Measurements from ENCODE around the gene CFDP1. TPM values are rescaled to one million over a fixed set of nuclear protein-coding genes. Genes with fewer than 3 reads are reported as not detected.

Gene CFDP1
- polyA plus RNA-seq, 2 of the 4 experiments (the other 2 are of a cell fraction): 70.2 to 72.8 TPM

- Histone ChIP-seq H3K4me2 (peak overlapping the region; percentile 87), H3K27ac (peak overlapping the region; percentile 97), H3K9me3 (no peaks in the 10 kb centered on the region), H3K4me1 (peaks cover 56% of the 10 kb centered on the region), H3K4me3 (peak overlapping the region; percentile 97)
- ATAC-seq (peak; percentile 4 to 17; a peak in 4 of 6 replicates), FAIRE-seq (no peak), DNase-seq (ENCODE audit: low read depth in 1 of 2, low spot score in 1 of 2) (no peak)
- WGBS (ENCODE audit: missing lambda C conversion rate): 8% methylated on average over 19 of the region's 74 CpGs
- no peak for TF ChIP-seq NR3C1 (IDR thresholded peaks at IDR 0.05)
- TF ChIP-seq PHF8 (IDR thresholded peaks at IDR 0.05; ENCODE audit: borderline replicate concordance, low read depth): no peak
- TF ChIP-seq USF2 (IDR thresholded peaks at IDR 0.05): no peak
- TF ChIP-seq HOXB13 (CRISPR knock-in tag; IDR thresholded peaks at IDR 0.05; ENCODE audit: low read depth): no peak
- TF ChIP-seq REST (IDR thresholded peaks at IDR 0.05): no peak
- no peak for TF ChIP-seq CBX2 (IDR thresholded peaks at IDR 0.05; ENCODE audit: borderline replicate concordance, low read depth)
- TF ChIP-seq EHMT2 (IDR thresholded peaks at IDR 0.05; ENCODE audit: low read depth): no peak
- no peak for TF ChIP-seq POLR2A (IDR thresholded peaks at IDR 0.05; ENCODE audit: low read length)
- TF ChIP-seq FOSB (CRISPR knock-in tag; IDR thresholded peaks at IDR 0.05): no peak
- TF ChIP-seq CEBPB (IDR thresholded peaks at IDR 0.05): no peak
- no peak for TF ChIP-seq HDAC2 (IDR thresholded peaks at IDR 0.05)
- no peak for TF ChIP-seq CTCF (IDR thresholded peaks at IDR 0.05)
- no peak for TF ChIP-seq RNF2 (IDR thresholded peaks at IDR 0.05; ENCODE audit: borderline replicate concordance, low read depth)
- TF ChIP-seq SREBF2 (IDR thresholded peaks at IDR 0.05): no peak
- no peak for TF ChIP-seq RAD21 (conservative IDR thresholded peaks at IDR 0.05 in 1 of 2, IDR thresholded peaks at IDR 0.05 in 1 of 2)
- TF ChIP-seq FOXS1 (CRISPR knock-in tag; IDR thresholded peaks at IDR 0.05): no peak
- ChIA-PET CTCF (interaction anchor here (4.3 kb wide), 1 partner anchor 32 kb away, joined by 31 read pairs; no protein-coding TSS in a partner anchor), POLR2A (interaction anchor here (1.3 kb wide), 2 partner anchors 14 to 120 kb away, joined by 3 to 5 read pairs; no protein-coding TSS in a partner anchor)
These were observed 168.0 kb downstream of the CFDP1 start for GRCh38 chr16:75264999-75265910.

DNA sequence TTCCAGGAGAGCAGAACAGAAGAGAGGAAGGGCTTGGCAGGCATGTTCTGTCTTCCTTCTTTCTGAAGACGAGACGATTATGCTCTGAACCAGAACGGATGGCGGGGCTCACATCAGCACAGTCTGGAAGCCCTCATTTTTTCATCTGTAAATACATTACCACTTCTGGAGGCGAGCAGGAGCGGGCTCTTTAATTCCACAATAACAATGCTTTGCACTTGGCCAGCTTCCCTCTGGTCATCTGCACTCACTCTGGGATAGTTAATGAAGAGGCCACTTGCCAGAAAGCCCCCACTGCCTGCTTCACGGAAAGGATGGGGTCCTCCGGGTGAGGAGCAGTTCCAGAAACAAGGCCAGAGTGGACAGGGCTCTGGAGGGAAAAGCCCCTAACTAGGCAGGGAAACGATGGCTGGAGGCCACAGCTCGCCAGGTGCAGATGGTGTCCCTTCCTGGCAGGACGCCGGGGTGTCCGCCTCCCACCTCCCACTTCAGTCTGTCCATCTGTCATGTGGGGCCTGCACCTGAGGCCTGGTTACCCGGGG is 168.8 kb downstream of the CFDP1 start:
- FAIRE-seq (no peak), DNase-seq (ENCODE audit: low read depth in 1 of 2, low spot score in 1 of 2) (no peak), ATAC-seq (no peak)
- peak overlapping the region; percentile 97 for H3K4me3 ChIP-seq
- no peaks in the 10 kb centered on the region for H3K9me3 ChIP-seq
- ChIA-PET CTCF (interaction anchor here (0.8 to 1.1 kb wide), 2 partner anchors 30 to 114 kb away, joined by 3 read pairs; no protein-coding TSS in a partner anchor), POLR2A (no interaction called here)
- H3K4me1 ChIP-seq: peaks cover 56% of the 10 kb centered on the region
- TF ChIP-seq CEBPB (IDR thresholded peaks at IDR 0.05) (no peak), NR3C1 (IDR thresholded peaks at IDR 0.05) (no peak), HOXB13 (CRISPR knock-in tag; IDR thresholded peaks at IDR 0.05; ENCODE audit: low read depth) (no peak), JUN (IDR thresholded peaks at IDR 0.05) (no peak), CHD4 (IDR thresholded peaks at IDR 0.05; ENCODE audit: borderline replicate concordance) (no peak), NPAS2 (CRISPR knock-in tag; IDR thresholded peaks at IDR 0.05; ENCODE audit: borderline replicate concordance) (no peak), CHD2 (IDR thresholded peaks at IDR 0.05; ENCODE audit: low read length, partially characterized antibody) (no peak), CBX8 (IDR thresholded peaks at IDR 0.05) (no peak), ZSCAN20 (CRISPR knock-in tag; IDR thresholded peaks at IDR 0.05) (no peak), HES2 (IDR thresholded peaks at IDR 0.05) (no peak), POLR2A (IDR thresholded peaks at IDR 0.05; ENCODE audit: low read length) (no peak), JUNB (IDR thresholded peaks at IDR 0.05) (no peak), EHMT2 (IDR thresholded peaks at IDR 0.05; ENCODE audit: low read depth) (no peak)
- H3K4me2 ChIP-seq: peak overlapping the region; percentile 87
- WGBS (ENCODE audit: missing lambda C conversion rate): 79% methylated on average over 13 of the region's 14 CpGs
- H3K27ac ChIP-seq: peak overlapping the region; percentile 97
